Measurements from ENCODE around the gene SYCP3.

Gene SYCP3

GRCh38 chr12:101720118-101720517, 19.1 kb downstream of the SYCP3 start:
- Histone ChIP-seq H3K27ac (ENCODE audit: low read length) (no peak overlapping the region), H3K36me3 (ENCODE audit: insufficient read depth, low read length) (peaks cover 3% of the 10 kb centered on the region; the same call in 1 of the 2 replicates), H4K20me1 (ENCODE audit: insufficient read depth, low read length) (no peaks in the 10 kb centered on the region), H3K79me2 (ENCODE audit: insufficient read depth, low read length) (no peaks in the 10 kb centered on the region), H3K9me3 (ENCODE audit: insufficient read depth, low read length, severe bottlenecking) (no peaks in the 10 kb centered on the region), H3K4me3 (ENCODE audit: low read depth in 1 of 2, low read length in 2 of 2) (no peak overlapping the region), H3K4me1 (ENCODE audit: insufficient read depth, low read length) (no peaks in the 10 kb centered on the region), H3K9ac (ENCODE audit: low read depth, low read length) (no peak overlapping the region), H3K27me3 (ENCODE audit: insufficient read depth, low read length, poor library complexity) (no peaks in the 10 kb centered on the region), H2AFZ (ENCODE audit: low read depth, low read length) (no peak overlapping the region), H3K4me2 (ENCODE audit: insufficient read depth, low read length) (no peak overlapping the region)
- DNase-seq = no peak
- ATAC-seq (ENCODE audit: insufficient read depth, low read depth) = no peak
- TF ChIP-seq CTCF (IDR thresholded peaks at IDR 0.05; ENCODE audit: borderline replicate concordance, extremely low read depth, low read length, poor library complexity, severe bottlenecking) (no peak), EZH2 (IDR thresholded peaks at IDR 0.05; ENCODE audit: borderline replicate concordance, low read depth, low read length, severe bottlenecking) (no peak)

- Histone ChIP-seq H3K4me2 (ENCODE audit: insufficient read depth, low read length) (no peak overlapping the region), H3K9ac (ENCODE audit: low read depth, low read length) (no peak overlapping the region), H3K9me3 (ENCODE audit: insufficient read depth, low read length, severe bottlenecking) (no peaks in the 10 kb centered on the region), H3K79me2 (ENCODE audit: insufficient read depth, low read length) (no peaks in the 10 kb centered on the region), H4K20me1 (ENCODE audit: insufficient read depth, low read length) (no peaks in the 10 kb centered on the region), H3K36me3 (ENCODE audit: insufficient read depth, low read length) (peaks cover 3% of the 10 kb centered on the region; the same call in 1 of the 2 replicates), H3K4me1 (ENCODE audit: insufficient read depth, low read length) (no peaks in the 10 kb centered on the region), H2AFZ (ENCODE audit: low read depth, low read length) (no peak overlapping the region), H3K27ac (ENCODE audit: low read length) (no peak overlapping the region), H3K27me3 (ENCODE audit: insufficient read depth, low read length, poor library complexity) (no peaks in the 10 kb centered on the region), H3K4me3 (ENCODE audit: low read depth in 1 of 2, low read length in 2 of 2) (no peak overlapping the region)
- TF ChIP-seq EZH2 (IDR thresholded peaks at IDR 0.05; ENCODE audit: borderline replicate concordance, low read depth, low read length, severe bottlenecking) (no peak), CTCF (IDR thresholded peaks at IDR 0.05; ENCODE audit: borderline replicate concordance, extremely low read depth, low read length, poor library complexity, severe bottlenecking) (no peak)
- DNase-seq = no peak
- no peak for ATAC-seq (ENCODE audit: insufficient read depth, low read depth)
These were observed 19.7 kb downstream of the SYCP3 start for GRCh38 chr12:101719566-101719965.

- Histone ChIP-seq H3K4me1 (ENCODE audit: insufficient read depth, low read length) (no peaks in the 10 kb centered on the region), H4K20me1 (ENCODE audit: insufficient read depth, low read length) (no peaks in the 10 kb centered on the region), H3K9me3 (ENCODE audit: insufficient read depth, low read length, severe bottlenecking) (no peaks in the 10 kb centered on the region), H3K36me3 (ENCODE audit: insufficient read depth, low read length) (no peaks in the 10 kb centered on the region), H3K9ac (ENCODE audit: low read depth, low read length) (no peak overlapping the region), H3K27me3 (ENCODE audit: insufficient read depth, low read length, poor library complexity) (no peaks in the 10 kb centered on the region), H3K79me2 (ENCODE audit: insufficient read depth, low read length) (peaks cover 4% of the 10 kb centered on the region; the same call in 1 of the 2 replicates), H2AFZ (ENCODE audit: low read depth, low read length) (no peak overlapping the region), H3K27ac (ENCODE audit: low read length) (no peak overlapping the region), H3K4me2 (ENCODE audit: insufficient read depth, low read length) (no peak overlapping the region), H3K4me3 (ENCODE audit: low read depth in 1 of 2, low read length in 2 of 2) (no peak overlapping the region)
- TF ChIP-seq EZH2 (IDR thresholded peaks at IDR 0.05; ENCODE audit: borderline replicate concordance, low read depth, low read length, severe bottlenecking) (no peak), CTCF (IDR thresholded peaks at IDR 0.05; ENCODE audit: borderline replicate concordance, extremely low read depth, low read length, poor library complexity, severe bottlenecking) (no peak)
- DNase-seq = no peak
- ATAC-seq (ENCODE audit: insufficient read depth, low read depth) = no peak
These were observed 24.3 kb downstream of the SYCP3 start for GRCh38 chr12:101714877-101715444.

All from DND-41 (cell line).